GM21786 (cell line): ENCODE data around the gene VWA8.
"Not testable (repeated sequence)": the region's sequence is repeated elsewhere in the genome, so short reads cannot be mapped to it uniquely, and the experiment has no call there.

Experiments
- ATAC-seq: cut with Tn5 transposase; IDR thresholded peaks from one replicate; pipeline ENCODE4 v1.9.1; 2021; ENCODE audit not compliant: unreplicated experiment

Gene VWA8

DNA sequence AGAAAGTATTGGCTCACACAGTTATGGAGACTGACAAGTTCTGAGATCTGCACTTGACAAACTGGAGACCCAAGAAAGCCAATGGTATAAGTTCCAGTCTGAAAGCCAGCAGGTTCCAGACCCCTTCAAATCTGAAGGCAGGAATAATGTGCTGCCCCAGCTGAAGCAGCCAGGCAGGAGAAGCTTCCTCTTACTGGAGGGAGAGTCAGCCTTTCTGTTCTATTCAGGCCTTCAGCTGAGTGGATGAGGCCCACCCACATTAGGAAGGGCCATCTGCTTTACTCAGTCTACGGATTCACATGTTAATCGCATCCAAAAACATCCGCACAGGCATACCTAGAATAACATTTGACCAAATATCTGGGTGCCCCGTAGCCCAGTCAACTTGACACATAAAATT lies 8.2 kb upstream of the VWA8 start:
- ATAC-seq, result no peak

- no peak for ATAC-seq
Measured at GRCh38 chr13:41966671-41967070, 5.8 kb upstream of the VWA8 start.

DNA sequence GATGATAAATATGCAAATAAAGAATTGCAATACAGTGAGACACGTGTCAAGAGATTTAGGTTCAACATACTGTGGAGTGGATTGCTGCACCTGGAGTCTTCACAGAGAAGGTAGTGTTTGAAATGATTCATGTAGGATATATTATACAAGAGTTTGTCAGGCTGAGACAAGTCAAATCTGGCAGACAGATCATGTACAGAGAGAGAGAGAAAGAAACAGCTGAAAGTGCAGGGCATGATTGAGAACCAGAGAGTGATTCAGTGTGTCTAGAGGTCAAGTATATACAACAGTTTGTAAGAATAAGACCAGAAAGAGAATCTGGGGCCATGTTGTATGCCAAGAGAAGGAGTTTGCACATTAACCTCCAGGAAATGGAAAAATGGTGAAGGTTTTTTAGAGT lies 2.1 kb upstream of the VWA8 start:
- no peak for ATAC-seq

GRCh38 chr13:41961466-41961760 lies 504 bp upstream of the VWA8 start:
- no peak for ATAC-seq

DNA sequence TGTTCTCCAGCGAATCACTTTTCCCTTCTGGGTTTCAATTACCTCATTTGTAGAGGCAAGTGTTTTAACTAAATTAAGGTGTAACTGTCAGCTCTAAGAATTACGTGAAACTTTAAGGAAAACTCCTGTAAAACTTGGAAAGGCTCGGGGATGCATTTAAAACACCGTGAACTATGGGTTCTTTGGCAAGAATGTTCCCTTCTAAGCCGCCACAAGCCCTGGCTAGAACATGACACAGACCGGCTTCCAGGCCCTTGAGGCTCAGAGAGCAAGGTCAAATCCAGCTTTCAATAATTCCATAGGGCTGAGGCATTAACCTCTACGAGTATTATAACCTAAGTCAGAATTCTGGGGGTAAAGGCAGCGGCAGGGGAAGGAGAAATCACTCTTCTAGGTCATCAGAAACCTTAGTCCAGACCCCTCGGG lies 685 bp downstream of the VWA8 start:
- peak; percentile 2 for ATAC-seq

DNA sequence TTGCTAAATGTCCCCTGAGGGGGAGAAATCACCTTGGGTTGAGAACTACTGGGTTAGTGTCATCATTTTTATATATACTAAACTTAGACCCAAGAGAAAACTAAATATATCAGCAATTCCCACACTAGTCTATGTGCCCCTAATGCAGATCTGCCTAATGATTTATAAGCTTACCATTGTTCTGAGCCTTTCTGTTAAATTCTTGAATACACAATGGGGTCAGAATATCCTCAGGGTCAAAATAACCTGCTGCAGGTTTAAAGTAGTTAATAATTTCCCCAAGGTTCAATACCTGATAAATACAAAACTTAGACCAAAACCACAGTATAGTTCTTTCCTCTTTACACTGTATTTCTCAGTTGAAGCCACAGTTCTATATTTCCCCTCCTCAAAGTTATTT lies 4.6 kb downstream of the VWA8 start:
- ATAC-seq, result peak; percentile 38

- no peak for ATAC-seq
Measured at GRCh38 chr13:41955605-41956004, 5.3 kb downstream of the VWA8 start.

DNA sequence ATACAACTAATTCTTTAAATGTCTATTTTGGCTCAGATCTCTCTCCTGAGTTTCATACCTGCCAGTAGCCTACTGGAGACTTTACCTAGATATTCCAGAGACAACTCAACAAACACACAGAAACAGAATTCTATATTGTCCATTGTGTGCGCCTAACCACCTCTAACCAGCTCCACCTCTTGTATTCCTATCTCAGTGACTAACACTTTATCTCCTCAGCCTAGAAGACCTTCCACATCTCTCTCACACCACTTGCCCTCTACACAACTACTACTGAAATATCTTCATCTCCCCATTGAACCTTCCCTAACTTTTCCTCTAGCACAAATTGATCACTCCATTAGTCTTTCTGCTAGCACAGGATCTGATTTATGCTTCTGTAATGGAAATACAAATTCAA lies 6.7 kb downstream of the VWA8 start:
- no peak for ATAC-seq

GRCh38 chr13:41952749-41953148 lies 8.2 kb downstream of the VWA8 start:
- ATAC-seq, result no peak

- ATAC-seq, result not testable (repeated sequence)
Measured at GRCh38 chr13:41949104-41949503, 11.8 kb downstream of the VWA8 start.

DNA sequence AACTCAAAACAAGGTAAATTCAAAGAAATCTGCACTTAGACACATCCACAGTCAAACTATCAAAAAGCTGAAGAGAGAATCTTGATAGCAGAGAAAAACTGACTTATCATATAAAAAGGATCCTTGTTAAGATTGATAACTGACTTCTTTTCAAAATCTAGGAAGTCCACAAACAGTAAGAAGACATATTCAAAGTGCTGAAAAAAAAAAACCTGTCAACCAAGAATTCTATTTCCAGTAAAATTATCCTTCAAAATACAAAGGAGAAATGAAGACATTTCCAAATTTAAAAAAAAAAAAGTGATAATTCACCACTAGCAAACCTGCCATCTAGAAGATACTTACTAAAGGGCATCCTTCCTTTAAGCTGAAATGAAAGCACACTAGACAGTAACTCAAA lies 15.0 kb downstream of the VWA8 start:
- ATAC-seq, result no peak

DNA sequence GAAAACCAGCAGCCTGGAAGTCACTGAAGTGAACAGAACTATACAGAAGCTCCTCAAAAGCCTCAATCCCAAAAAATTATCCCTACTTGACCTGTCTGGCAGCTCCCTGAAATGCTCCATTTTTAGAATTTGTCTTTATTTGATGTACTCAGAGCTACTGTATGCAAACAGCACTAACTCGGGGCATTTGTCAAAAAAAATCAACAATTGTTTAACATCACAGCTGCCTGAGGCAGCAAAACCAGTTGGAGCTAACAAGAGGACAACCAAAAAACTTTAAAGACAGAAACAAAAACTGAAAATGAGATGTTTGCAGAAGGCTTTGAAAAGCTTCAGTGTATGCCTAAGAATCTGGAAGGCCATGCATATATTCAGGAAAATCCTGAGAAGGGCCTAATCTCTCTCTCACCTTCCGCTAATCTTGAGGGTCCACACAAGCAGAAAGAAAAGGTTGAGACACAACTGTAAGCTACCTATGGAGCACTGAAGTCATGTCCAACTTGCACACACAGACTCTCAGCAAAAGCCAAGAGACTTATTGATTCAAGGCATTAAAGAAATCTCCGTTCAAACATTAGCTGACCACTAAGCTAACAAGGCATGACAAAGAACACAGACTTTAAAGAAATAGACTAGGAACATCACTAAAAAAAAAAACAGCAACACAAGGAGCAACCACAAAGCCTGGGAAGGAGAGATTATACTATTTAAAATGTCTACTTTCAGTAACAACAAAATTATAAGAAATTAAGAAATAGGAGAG lies 16.1 kb downstream of the VWA8 start:
- ATAC-seq, result no peak

DNA sequence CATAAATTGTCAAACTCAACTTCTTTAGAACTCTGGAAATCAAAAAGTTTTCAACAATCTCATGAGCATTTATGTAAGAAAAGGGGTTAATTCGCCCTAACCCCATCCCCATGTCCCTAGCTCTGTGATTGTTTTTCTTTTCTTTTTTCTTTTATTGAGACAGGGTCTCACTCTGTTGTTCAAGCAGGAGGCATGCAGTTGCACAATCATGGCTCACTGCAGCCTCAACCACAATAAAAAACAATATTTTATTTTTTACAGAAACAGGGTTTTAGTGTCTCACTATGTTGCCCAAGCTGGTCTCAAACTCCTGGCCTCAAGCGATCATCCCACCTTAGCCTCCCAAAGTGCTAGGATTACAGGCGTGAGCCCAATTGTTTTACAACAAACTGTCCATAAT lies 16.7 kb downstream of the VWA8 start:
- ATAC-seq, result no peak

GRCh38 chr13:41942462-41943094 lies 18.3 kb downstream of the VWA8 start:
- no peak for ATAC-seq

GRCh38 chr13:41941174-41941573 lies 19.7 kb downstream of the VWA8 start:
- no peak for ATAC-seq

DNA sequence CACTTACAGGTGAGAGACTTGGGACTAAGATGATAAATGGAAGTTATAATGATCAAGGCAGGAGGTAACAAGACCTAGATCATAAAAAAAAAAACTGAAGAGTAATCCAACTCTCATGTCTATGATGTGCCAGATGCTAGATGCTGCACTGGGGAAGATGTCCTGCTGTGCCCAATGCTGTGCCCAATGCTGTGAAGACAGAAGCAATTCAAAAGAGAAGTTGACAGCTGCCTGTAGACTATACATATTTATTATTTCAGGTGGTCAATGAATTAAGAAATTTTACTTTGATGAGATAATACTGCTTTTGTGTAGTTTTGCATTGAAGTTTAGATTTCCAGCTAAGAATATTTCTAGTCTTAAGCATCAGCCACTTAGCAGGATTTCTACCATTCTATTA lies 21.5 kb downstream of the VWA8 start:
- no peak for ATAC-seq

DNA sequence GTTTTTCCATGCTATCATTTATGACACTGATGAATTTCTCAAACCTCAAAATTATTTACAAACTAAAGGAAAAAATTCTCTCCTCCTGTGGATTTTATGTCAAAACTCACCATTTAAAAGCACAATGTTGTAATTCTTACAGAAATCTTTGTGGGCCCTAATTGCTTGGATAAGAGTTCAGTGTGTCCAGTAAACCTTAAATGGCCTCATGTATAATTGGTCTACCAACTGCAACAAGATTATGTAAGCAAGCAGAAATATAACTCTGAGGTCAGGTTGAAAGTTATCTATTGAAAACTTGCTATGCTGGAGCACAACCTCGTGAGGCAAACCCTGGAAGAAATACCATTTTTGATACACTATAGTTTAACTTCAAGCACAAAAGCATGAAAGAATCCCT lies 22.0 kb downstream of the VWA8 start:
- ATAC-seq, result no peak

GRCh38 chr13:41937388-41937787 lies 23.5 kb downstream of the VWA8 start:
- ATAC-seq, result no peak

- ATAC-seq, result no peak
Measured at GRCh38 chr13:41935501-41935900, 25.4 kb downstream of the VWA8 start.

GRCh38 chr13:41934994-41935393 lies 25.9 kb downstream of the VWA8 start:
- no peak for ATAC-seq

DNA sequence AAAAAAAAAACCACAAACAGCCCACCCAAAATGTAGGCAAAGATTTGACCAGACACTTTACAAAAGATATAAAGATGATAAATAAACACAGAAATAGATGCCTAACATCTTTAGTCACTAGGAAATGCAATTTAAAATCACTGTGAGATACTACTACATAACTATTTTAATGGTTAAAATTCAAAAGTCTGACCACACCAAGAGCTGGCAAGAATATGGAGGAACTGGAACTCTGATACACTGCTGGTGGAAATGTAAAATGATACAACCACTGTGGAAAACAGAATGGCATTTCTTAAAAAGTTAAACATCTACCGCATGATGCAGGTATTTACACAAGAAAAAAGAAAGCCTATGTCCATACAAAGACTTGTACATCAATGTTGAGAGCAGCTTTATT lies 26.8 kb downstream of the VWA8 start:
- no peak for ATAC-seq

DNA sequence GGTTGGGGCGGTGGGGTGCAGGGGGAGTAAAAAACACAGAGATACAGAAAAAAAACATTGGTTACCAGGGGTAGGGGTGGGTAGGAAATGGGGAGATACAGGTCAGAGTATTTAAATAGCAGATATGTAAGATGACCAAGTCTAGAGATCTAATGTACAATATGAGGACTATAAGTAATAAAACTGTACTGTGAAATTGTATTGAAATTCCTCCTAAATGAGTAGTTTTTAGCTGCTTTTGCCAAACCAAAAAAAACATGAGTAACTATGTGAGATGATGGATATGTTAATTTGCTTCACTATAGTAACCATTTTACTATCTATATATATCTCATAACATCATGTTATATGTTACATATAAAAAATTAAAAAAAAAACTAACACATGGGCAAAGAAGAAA lies 29.6 kb downstream of the VWA8 start:
- no peak for ATAC-seq

GRCh38 chr13:41930154-41930553 lies 30.8 kb downstream of the VWA8 start:
- no peak for ATAC-seq
